Immature natural killer cell (primary cell): ENCODE measurements around the gene ELL2. TPM values are rescaled to one million over a fixed set of nuclear protein-coding genes. Genes with fewer than 3 reads are reported as not detected.

Experiments used
- DNase-seq, 3 donors: peaks; one replicate each; pipeline ENCODE4 v3.0.0; 2022; ENCODE audit warnings: mixed read lengths in 1 of 3
- H3K27ac Mint-ChIP-seq, 6 donors: one replicate each; pipeline ENCODE4 v1.8.0; 2020; ENCODE audit warnings: mixed read lengths in 6 of 6, mild to moderate bottlenecking in 5 of 6, inconsistent platforms in 4 of 6, moderate library complexity in 3 of 6
- H3K27me3 Mint-ChIP-seq, 3 donors: one replicate each; pipeline ENCODE4 v1.8.0; 2020 to 2021; ENCODE audit warnings: low read depth in 3 of 3, mild to moderate bottlenecking in 3 of 3, mixed read lengths in 3 of 3, moderate library complexity in 3 of 3, inconsistent platforms in 1 of 3
- H3K36me3 Mint-ChIP-seq, 3 donors: one replicate each; pipeline ENCODE4 v1.8.0; 2020; ENCODE audit warnings: mixed read lengths in 3 of 3, inconsistent platforms in 2 of 3, mild to moderate bottlenecking in 2 of 3
- H3K4me1 Mint-ChIP-seq, 2 donors: one replicate each; pipeline ENCODE4 v1.8.0; 2020; ENCODE audit warnings: inconsistent platforms in 2 of 2, mild to moderate bottlenecking in 2 of 2, mixed read lengths in 2 of 2, moderate library complexity in 1 of 2
- H3K4me3 Mint-ChIP-seq, 5 donors: one replicate each; pipeline ENCODE4 v1.8.0; 2020; ENCODE audit warnings: mild to moderate bottlenecking in 5 of 5, mixed read lengths in 5 of 5, inconsistent platforms in 3 of 5, moderate library complexity in 3 of 5
- H3K9me3 Mint-ChIP-seq, 6 donors: one replicate each; pipeline ENCODE4 v1.8.0; 2020; ENCODE audit warnings: mild to moderate bottlenecking in 6 of 6, mixed read lengths in 6 of 6, inconsistent platforms in 4 of 6, moderate library complexity in 3 of 6
- polyA plus RNA-seq, 3 donors: library from polyadenylated mRNA; unstranded; fragments of 300-500 nt; fragmentation: Illumina TruSeq; gene quantifications; one replicate each; pipeline ENCODE4 v1.2.3, GENCODE V29; 2021

ELL2 gene
- 1 to 10 TPM; 2.7 to 5.4 (median 5.2) TPM for polyA plus RNA-seq

- Mint-ChIP-seq H3K4me3 (peak within 1 kb of the TSS; percentile 95 to 98 (median 97)), H3K36me3 (no peaks in the 10 kb centered on the region), H3K27ac (peak within 1 kb of the TSS; percentile 95 to 99 (median 99)), H3K4me1 (peaks cover 27 to 44% of the 10 kb centered on the region in 2 donors), H3K27me3 (peaks cover 15 to 31% (median 16%) of the 10 kb centered on the region in 3 donors), H3K9me3 (no peaks in the 10 kb centered on the region)
- peak; percentile 97 for DNase-seq
Observed at GRCh38 chr5:95961617-95962474, at the start of gene ELL2. Gene ELL2, minus strand, starts transcription at chr5:95961851. Its CDS starts 130 bp downstream, at chr5:95961721.

- peaks cover 0 to 3% (median 0%) of the 10 kb centered on the region in 6 donors for H3K9me3 Mint-ChIP-seq
- no peak overlapping the region for H3K4me3 Mint-ChIP-seq
- no peak overlapping the region for H3K27ac Mint-ChIP-seq
- no peaks in the 10 kb centered on the region for H3K4me1 Mint-ChIP-seq
- no peaks in the 10 kb centered on the region for H3K36me3 Mint-ChIP-seq
- no peak for DNase-seq
- peaks cover 0 to 3% (median 0%) of the 10 kb centered on the region in 3 donors for H3K27me3 Mint-ChIP-seq
Observed at GRCh38 chr5:96008987-96009647, 47.5 kb upstream of the ELL2 start.

DNA sequence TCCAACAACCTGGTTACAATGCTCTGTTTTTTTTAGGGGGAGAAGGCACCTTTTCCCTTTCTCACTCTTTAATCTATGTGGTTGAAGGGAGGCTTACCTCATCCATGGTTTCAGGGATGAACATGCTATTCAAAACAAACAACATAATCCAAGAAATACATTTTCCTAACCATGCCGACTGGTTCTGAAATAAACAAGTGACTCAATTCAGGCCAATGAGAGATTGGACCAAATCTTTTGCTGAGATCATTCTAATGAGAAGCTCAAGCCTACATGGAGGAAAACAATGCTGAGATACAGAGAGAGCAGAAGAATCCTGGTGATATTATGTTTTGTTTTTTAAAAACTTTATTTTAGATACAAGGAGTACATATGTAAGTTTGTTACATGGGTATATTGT lies 46.8 kb upstream of the ELL2 start:
- Mint-ChIP-seq H3K4me3 (no peak overlapping the region), H3K4me1 (no peaks in the 10 kb centered on the region), H3K27me3 (peaks cover 0 to 3% (median 0%) of the 10 kb centered on the region in 3 donors), H3K36me3 (no peaks in the 10 kb centered on the region), H3K27ac (no peak overlapping the region), H3K9me3 (peaks cover 0 to 3% (median 0%) of the 10 kb centered on the region in 6 donors)
- no peak for DNase-seq

DNA sequence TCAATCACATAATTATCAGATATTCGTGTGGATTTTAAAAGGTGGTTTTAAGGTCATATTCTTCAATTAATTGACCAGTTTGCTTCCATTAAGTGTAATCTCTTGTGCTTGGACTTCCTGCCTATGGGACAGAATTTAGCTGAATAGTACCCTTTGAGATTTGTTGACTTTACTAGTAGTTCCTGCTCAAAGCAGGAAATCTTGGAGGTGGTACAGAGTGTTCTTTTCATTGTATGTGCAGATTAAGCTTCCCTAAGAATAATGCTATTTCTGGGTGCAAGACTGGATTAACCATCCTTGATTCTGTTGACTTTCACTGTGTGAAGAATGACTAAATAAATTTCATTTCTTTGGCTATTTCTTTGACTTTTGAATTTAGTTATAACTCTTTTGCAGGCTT lies 45.4 kb upstream of the ELL2 start:
- Mint-ChIP-seq H3K27me3 (peaks cover 0 to 3% (median 0%) of the 10 kb centered on the region in 3 donors), H3K36me3 (no peaks in the 10 kb centered on the region), H3K4me1 (no peaks in the 10 kb centered on the region), H3K27ac (no peak overlapping the region), H3K9me3 (no peaks in the 10 kb centered on the region), H3K4me3 (no peak overlapping the region)
- DNase-seq: no peak

GRCh38 chr5:96006291-96006690 lies 44.6 kb upstream of the ELL2 start:
- H3K4me3 Mint-ChIP-seq: no peak overlapping the region
- no peaks in the 10 kb centered on the region for H3K4me1 Mint-ChIP-seq
- peaks cover 0 to 3% (median 0%) of the 10 kb centered on the region in 3 donors for H3K27me3 Mint-ChIP-seq
- no peaks in the 10 kb centered on the region for H3K36me3 Mint-ChIP-seq
- DNase-seq: no peak
- no peaks in the 10 kb centered on the region for H3K9me3 Mint-ChIP-seq
- no peak overlapping the region for H3K27ac Mint-ChIP-seq

GRCh38 chr5:96004754-96005153 lies 43.1 kb upstream of the ELL2 start:
- peaks cover 0 to 1% (median 0%) of the 10 kb centered on the region in 3 donors for H3K27me3 Mint-ChIP-seq
- DNase-seq: no peak
- no peaks in the 10 kb centered on the region for H3K36me3 Mint-ChIP-seq
- peaks cover 0 to 7% of the 10 kb centered on the region in 2 donors for H3K4me1 Mint-ChIP-seq
- H3K4me3 Mint-ChIP-seq: no peak overlapping the region
- H3K9me3 Mint-ChIP-seq: no peaks in the 10 kb centered on the region
- no peak overlapping the region for H3K27ac Mint-ChIP-seq

- H3K9me3 Mint-ChIP-seq: peaks cover 0 to 2% (median 0%) of the 10 kb centered on the region in 6 donors
- DNase-seq: no peak
- H3K27me3 Mint-ChIP-seq: peaks cover 0 to 1% (median 0%) of the 10 kb centered on the region in 3 donors
- H3K4me3 Mint-ChIP-seq: no peak overlapping the region
- no peaks in the 10 kb centered on the region for H3K36me3 Mint-ChIP-seq
- peaks cover 0 to 7% of the 10 kb centered on the region in 2 donors for H3K4me1 Mint-ChIP-seq
- no peak overlapping the region for H3K27ac Mint-ChIP-seq
Observed at GRCh38 chr5:96004087-96004486, 42.4 kb upstream of the ELL2 start.

- no peak for DNase-seq
- no peaks in the 10 kb centered on the region for H3K36me3 Mint-ChIP-seq
- H3K4me3 Mint-ChIP-seq: no peak overlapping the region
- peaks cover 0 to 7% of the 10 kb centered on the region in 2 donors for H3K4me1 Mint-ChIP-seq
- H3K27ac Mint-ChIP-seq: no peak overlapping the region
- H3K27me3 Mint-ChIP-seq: peaks cover 0 to 3% (median 2%) of the 10 kb centered on the region in 3 donors
- peaks cover 0 to 2% (median 0%) of the 10 kb centered on the region in 6 donors for H3K9me3 Mint-ChIP-seq
Observed at GRCh38 chr5:96001262-96001661, 39.6 kb upstream of the ELL2 start.

DNA sequence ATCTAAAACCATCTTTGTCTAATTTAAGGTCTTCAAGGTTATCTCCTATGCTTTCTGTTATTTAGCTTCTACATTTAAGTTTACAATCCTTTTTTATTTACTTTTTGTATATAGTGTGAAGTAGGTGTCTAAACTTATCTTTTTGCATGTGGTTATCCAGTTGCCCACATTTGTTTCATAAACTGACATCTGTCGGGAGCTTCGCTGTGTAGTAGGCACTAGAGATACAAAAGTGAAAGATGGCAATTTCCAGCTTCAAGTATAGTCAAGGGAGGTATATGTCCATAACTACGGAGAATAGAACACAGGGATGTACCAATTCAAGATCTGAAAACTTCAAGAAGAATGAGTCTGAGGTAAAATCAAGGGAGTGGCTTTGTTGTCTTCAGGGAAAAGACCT lies 38.7 kb upstream of the ELL2 start:
- H3K36me3 Mint-ChIP-seq: no peaks in the 10 kb centered on the region
- peaks cover 0 to 7% of the 10 kb centered on the region in 2 donors for H3K4me1 Mint-ChIP-seq
- H3K9me3 Mint-ChIP-seq: peaks cover 0 to 2% (median 0%) of the 10 kb centered on the region in 6 donors
- no peak overlapping the region for H3K27ac Mint-ChIP-seq
- no peak for DNase-seq
- H3K27me3 Mint-ChIP-seq: peaks cover 0 to 3% (median 2%) of the 10 kb centered on the region in 3 donors
- no peak overlapping the region for H3K4me3 Mint-ChIP-seq

- H3K27me3 Mint-ChIP-seq: peaks cover 0 to 3% (median 2%) of the 10 kb centered on the region in 3 donors
- no peak overlapping the region for H3K27ac Mint-ChIP-seq
- H3K36me3 Mint-ChIP-seq: no peaks in the 10 kb centered on the region
- peaks cover 0 to 2% (median 0%) of the 10 kb centered on the region in 6 donors for H3K9me3 Mint-ChIP-seq
- no peak overlapping the region for H3K4me3 Mint-ChIP-seq
- H3K4me1 Mint-ChIP-seq: peaks cover 0 to 7% of the 10 kb centered on the region in 2 donors
- no peak for DNase-seq
Observed at GRCh38 chr5:95996904-95997723, 35.5 kb upstream of the ELL2 start.

DNA sequence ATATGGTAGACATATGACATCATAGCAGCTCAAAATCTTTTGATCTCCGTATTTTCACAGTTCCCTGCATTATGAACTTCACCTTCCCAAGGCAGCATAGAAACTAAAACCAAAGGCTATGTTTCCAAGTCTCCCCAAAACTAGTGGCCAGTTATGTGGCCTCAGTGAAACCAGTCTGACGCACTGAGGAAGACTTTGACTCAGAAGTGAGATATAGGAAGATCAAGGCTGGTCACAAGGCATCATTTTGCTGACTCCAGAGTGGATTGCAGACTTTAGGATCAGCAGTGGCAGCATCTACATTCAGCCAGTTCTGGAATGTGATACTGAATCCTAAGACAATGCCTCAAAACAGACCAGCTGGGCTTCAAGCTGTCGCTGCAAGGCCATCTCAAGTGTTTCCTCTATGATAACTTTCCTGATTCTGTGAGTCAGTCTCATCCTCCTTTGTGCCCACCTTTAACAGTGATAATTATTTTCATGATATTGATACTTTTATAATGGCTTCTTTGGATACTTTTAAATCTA lies 34.4 kb upstream of the ELL2 start:
- Mint-ChIP-seq H3K9me3 (peaks cover 0 to 2% (median 0%) of the 10 kb centered on the region in 6 donors), H3K4me3 (no peak overlapping the region)
- no peak for DNase-seq

DNA sequence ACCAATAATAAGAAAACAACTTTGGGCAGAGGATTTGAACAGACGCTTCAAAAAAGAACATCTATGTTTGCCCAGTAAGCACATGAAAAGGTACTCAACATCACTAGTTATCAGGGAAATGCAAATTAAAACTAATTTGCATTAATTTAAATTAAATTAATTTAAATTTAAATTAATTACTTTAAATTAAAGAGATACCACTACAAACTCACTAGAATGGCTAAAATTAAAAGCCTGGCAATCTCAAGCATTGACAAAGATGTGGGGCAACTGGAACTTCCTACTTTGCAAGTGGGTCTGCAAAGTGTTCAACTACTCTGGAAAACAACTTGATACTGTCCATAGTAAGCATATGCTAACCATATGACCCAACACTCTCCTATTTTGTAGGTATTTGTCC lies 32.1 kb upstream of the ELL2 start:
- Mint-ChIP-seq H3K36me3 (no peaks in the 10 kb centered on the region), H3K4me3 (no peak overlapping the region), H3K27ac (no peak overlapping the region), H3K9me3 (no peaks in the 10 kb centered on the region), H3K4me1 (no peaks in the 10 kb centered on the region), H3K27me3 (peaks cover 0 to 2% (median 1%) of the 10 kb centered on the region in 3 donors)
- no peak for DNase-seq

More for the DNA sequence above, 34.4 kb upstream of the ELL2 start:
- Mint-ChIP-seq H3K27me3 (peaks cover 0 to 3% (median 2%) of the 10 kb centered on the region in 3 donors), H3K27ac (no peak overlapping the region), H3K4me1 (peaks cover 0 to 7% of the 10 kb centered on the region in 2 donors), H3K36me3 (no peaks in the 10 kb centered on the region)

GRCh38 chr5:95993266-95993665 lies 31.6 kb upstream of the ELL2 start:
- Mint-ChIP-seq H3K4me1 (no peaks in the 10 kb centered on the region), H3K4me3 (no peak overlapping the region), H3K27me3 (peaks cover 0 to under 1% (median under 1%) of the 10 kb centered on the region in 3 donors), H3K36me3 (no peaks in the 10 kb centered on the region), H3K27ac (no peak overlapping the region), H3K9me3 (no peaks in the 10 kb centered on the region)
- no peak for DNase-seq
